ENCODE measurements around the gene SUMO3. TPM values are rescaled to one million over a fixed set of nuclear protein-coding genes. Genes with fewer than 3 reads are reported as not detected.

Gene SUMO3
- total and polyA plus RNA-seq, 4 donors = 35.1 to 51.0 (median 40.6) TPM

- TF ChIP-seq ZBTB33 (IDR thresholded peaks at IDR 0.05) = no peak
Observed at GRCh38 chr21:44812640-44813039, 5.2 kb downstream of the SUMO3 start (continued).

- no peak overlapping the region for H3K27ac ChIP-seq (ENCODE audit: low read depth in 1 of 2, low read length in 2 of 2)
- TF ChIP-seq TAF1 (conservative IDR thresholded peaks at IDR 0.05) = no peak
- no peak for TF ChIP-seq FOXA2 (IDR thresholded peaks at IDR 0.05)
- TF ChIP-seq RXRA (IDR thresholded peaks at IDR 0.05) = no peak
- no peak for TF ChIP-seq HNF4A (conservative IDR thresholded peaks at IDR 0.05)
- no peak for TF ChIP-seq REST (IDR thresholded peaks at IDR 0.05)
- no peak for TF ChIP-seq FOXA1 (IDR thresholded peaks at IDR 0.05)
- no peak for TF ChIP-seq MAX (IDR thresholded peaks at IDR 0.05)
- TF ChIP-seq HNF4G (IDR thresholded peaks at IDR 0.05) = no peak
- no peak for TF ChIP-seq NR2F2 (IDR thresholded peaks at IDR 0.05)
- TF ChIP-seq SP1 (IDR thresholded peaks at IDR 0.05) = no peak
- no peak for TF ChIP-seq CTCF (IDR thresholded peaks at IDR 0.05; ENCODE audit: low read depth, low read length, missing input control)
- no peak for TF ChIP-seq GABPA (IDR thresholded peaks at IDR 0.05 in 1 of 2, conservative IDR thresholded peaks at IDR 0.05 in 1 of 2)
- TF ChIP-seq JUND (IDR thresholded peaks at IDR 0.05) = no peak
- TF ChIP-seq YY1 (IDR thresholded peaks at IDR 0.05) = no peak
- H3K9ac ChIP-seq (ENCODE audit: low read depth in 1 of 2, low read length in 2 of 2) = no peak overlapping the region
- H3K9me3 ChIP-seq (ENCODE audit: control insufficient read depth in 4 of 4, low read length in 3 of 4) = no peaks in the 10 kb centered on the region
- H3K27me3 ChIP-seq (ENCODE audit: control insufficient read depth in 4 of 4, insufficient read depth in 4 of 4, low read length in 3 of 4) = no peaks in the 10 kb centered on the region
- no peak overlapping the region for H3K4me3 ChIP-seq (ENCODE audit: low read depth in 1 of 3, low read length in 3 of 3)
- peaks cover 7 to 38% (median 21%) of the 10 kb centered on the region in 4 donors for H3K36me3 ChIP-seq (ENCODE audit: control insufficient read depth in 4 of 4, insufficient read depth in 3 of 4, low read depth in 1 of 4, low read length in 3 of 4)
- H3K4me1 ChIP-seq (ENCODE audit: control insufficient read depth in 4 of 4, insufficient read depth in 4 of 4, low read length in 3 of 4) = no peaks in the 10 kb centered on the region
- DNase-seq (ENCODE audit: low spot score) = no peak
- 86% methylated on average over 6 of the region's 6 CpGs for WGBS
Observed at GRCh38 chr21:44810779-44811178, 7.1 kb downstream of the SUMO3 start.

- Histone ChIP-seq H3K4me3 (ENCODE audit: low read depth in 1 of 3, low read length in 3 of 3) (no peak overlapping the region), H3K27me3 (ENCODE audit: control insufficient read depth in 4 of 4, insufficient read depth in 4 of 4, low read length in 3 of 4) (no peaks in the 10 kb centered on the region), H3K36me3 (ENCODE audit: control insufficient read depth in 4 of 4, insufficient read depth in 3 of 4, low read depth in 1 of 4, low read length in 3 of 4) (peaks cover 3 to 34% (median 21%) of the 10 kb centered on the region in 4 donors), H3K4me1 (ENCODE audit: control insufficient read depth in 4 of 4, insufficient read depth in 4 of 4, low read length in 3 of 4) (peaks cover 4 to 25% (median 12%) of the 10 kb centered on the region in 4 donors), H3K9me3 (ENCODE audit: control insufficient read depth in 4 of 4, low read length in 3 of 4) (no peaks in the 10 kb centered on the region), H3K9ac (ENCODE audit: low read depth in 1 of 2, low read length in 2 of 2) (no peak overlapping the region), H3K27ac (ENCODE audit: low read depth in 1 of 2, low read length in 2 of 2) (no peak overlapping the region)
- 91% methylated on average over 4 of the region's 4 CpGs for WGBS
- DNase-seq (ENCODE audit: low spot score) = no peak
- TF ChIP-seq TAF1 (conservative IDR thresholded peaks at IDR 0.05) = no peak
- TF ChIP-seq GABPA (IDR thresholded peaks at IDR 0.05 in 1 of 2, conservative IDR thresholded peaks at IDR 0.05 in 1 of 2) = no peak
- no peak for TF ChIP-seq JUND (IDR thresholded peaks at IDR 0.05)
- no peak for TF ChIP-seq RAD21 (IDR thresholded peaks at IDR 0.05)
- TF ChIP-seq REST (IDR thresholded peaks at IDR 0.05) = no peak
- no peak for TF ChIP-seq EGR1 (IDR thresholded peaks at IDR 0.05; ENCODE audit: low read depth in 2 of 2)
- TF ChIP-seq ATF3 (IDR thresholded peaks at IDR 0.05) = no peak
- TF ChIP-seq SP1 (IDR thresholded peaks at IDR 0.05) = no peak
- no peak for TF ChIP-seq HNF4G (IDR thresholded peaks at IDR 0.05)
- no peak for TF ChIP-seq HNF4A (conservative IDR thresholded peaks at IDR 0.05)
Observed at GRCh38 chr21:44805859-44806258, 12.0 kb downstream of the SUMO3 start.
